HG02973 (cell line): ENCODE measurements around the gene CDK6.
"Not testable (repeated sequence)": the region's sequence is repeated elsewhere in the genome, so short reads cannot be mapped to it uniquely, and the experiment has no call there.

Source experiments
- ATAC-seq: cut with Tn5 transposase; IDR thresholded peaks from one replicate; pipeline ENCODE4 v1.9.1; 2021; ENCODE audit warnings: moderate library complexity; ENCODE audit not compliant: unreplicated experiment

Gene CDK6

DNA sequence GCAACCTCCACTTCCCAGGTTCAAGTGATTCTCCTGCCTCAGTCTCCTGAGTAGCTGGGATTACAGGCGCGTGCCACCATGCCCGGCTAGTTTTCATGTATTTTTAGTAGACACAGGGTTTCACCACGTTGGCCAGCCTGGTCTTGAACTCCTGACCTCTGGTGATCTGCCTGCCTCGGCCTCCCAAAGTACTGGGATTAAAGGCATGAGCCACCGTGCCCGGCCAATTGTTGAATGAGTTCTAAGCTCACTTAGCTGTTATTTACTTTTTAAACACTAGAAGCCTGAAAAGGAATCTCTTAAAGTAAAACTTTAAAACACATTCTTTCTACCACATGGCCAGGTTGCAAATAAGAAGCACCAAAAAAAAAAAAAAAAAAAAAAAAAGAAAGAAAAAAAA, 231.9 kb downstream of the CDK6 start:
- not testable (repeated sequence) for ATAC-seq

DNA sequence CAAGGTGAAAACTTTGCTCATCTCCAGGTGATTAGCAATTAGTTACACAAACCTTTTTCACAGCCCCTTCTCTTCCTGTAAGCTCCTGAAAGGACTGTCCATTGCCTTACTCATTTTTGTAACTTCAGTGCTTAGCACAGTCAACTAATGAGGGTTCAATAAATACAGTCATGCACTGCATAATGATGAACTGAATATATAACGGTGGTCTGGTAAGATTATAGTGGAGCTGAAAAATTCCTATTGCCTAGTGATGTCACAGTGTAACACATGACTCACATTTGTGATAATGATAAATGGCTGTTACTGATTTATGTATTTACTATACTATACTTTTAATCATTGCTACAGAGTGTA, 233.3 kb downstream of the CDK6 start:
- no peak for ATAC-seq

DNA sequence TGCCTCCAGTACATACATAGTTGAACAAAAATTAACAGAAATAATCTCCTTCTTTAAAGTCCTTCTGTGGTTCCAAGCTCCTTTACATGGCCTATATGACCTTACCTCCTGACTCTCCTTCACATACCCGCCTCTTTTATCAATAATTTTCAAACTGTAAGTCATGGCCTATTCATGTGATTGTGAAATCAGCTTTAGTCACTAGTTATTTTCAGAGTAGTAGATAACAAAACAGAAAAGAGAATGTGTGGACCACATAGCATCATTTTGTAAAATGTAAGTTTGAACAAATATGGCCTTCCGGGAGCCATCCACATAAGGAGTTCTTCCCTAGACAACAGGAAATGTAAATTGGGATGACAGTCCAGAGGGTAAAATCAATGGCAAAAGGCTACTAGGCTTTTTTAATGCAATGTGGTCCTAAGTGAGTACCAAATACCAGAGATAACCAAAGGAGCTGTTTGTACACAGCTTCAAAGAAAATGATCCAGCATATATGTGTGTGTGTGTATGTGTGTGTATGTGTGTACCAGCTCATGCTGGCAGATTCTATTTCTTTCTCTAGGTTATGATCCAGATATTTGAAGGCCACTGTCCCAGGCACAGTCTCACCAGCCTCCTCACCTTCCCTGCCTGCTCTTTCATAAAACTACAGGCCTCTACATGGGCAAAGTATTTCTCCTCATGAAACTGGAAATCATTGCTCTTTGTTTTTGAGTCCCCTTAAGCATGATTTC, 233.9 kb downstream of the CDK6 start:
- no peak for ATAC-seq

DNA sequence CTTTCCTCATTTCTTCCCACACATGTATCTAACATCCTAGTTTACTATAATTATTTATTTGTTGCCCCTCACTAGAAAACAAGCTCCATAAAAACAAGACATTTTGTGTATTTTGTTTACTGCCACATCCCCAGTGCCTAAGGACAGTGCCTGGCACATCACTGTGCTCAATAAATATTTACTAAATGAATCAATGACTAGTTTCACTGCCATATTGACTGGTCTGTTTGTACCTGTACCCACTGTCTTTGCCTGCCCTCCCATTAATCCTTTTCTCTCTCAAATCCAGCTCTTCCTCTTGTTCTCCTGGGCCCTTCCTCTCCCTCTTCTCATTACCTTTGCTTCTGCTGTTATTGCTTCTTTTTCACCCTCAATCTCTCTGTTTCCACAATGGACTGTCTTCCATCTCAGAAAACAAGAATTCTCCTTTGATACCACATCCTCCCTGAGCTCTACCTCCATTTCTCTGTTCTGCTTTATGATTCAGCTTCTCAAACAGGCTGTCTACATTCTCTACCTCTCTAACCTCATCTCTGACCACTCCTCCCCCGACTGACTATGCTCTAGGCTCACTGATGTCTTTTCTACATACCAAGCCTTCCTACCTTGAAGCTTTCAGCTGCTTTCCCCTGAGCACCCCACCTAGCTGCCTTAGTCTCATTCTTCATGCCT, 237.9 kb downstream of the CDK6 start:
- peak; percentile 87 for ATAC-seq

- ATAC-seq = no peak
Observed at GRCh38 chr7:92595281-92595680, 241.1 kb downstream of the CDK6 start.

DNA sequence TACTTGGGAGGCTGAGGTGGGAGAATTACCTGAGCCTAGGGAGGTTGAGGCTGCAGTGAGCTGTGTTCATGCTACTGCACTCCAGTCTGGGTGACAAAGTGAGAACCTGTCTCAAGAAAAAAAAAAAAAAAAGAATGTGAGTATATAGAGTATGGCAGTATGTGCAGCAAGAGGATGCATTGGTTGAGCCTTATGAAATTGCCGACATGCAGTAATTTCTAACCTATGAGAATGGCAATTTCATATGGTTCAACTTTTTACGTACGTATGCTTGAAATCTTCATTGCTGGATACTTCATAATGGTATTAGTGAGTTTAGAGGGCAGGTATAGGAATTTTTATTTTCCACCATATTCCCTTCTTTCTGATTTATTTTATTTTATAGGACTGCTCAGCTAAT, 241.6 kb downstream of the CDK6 start:
- no peak for ATAC-seq

DNA sequence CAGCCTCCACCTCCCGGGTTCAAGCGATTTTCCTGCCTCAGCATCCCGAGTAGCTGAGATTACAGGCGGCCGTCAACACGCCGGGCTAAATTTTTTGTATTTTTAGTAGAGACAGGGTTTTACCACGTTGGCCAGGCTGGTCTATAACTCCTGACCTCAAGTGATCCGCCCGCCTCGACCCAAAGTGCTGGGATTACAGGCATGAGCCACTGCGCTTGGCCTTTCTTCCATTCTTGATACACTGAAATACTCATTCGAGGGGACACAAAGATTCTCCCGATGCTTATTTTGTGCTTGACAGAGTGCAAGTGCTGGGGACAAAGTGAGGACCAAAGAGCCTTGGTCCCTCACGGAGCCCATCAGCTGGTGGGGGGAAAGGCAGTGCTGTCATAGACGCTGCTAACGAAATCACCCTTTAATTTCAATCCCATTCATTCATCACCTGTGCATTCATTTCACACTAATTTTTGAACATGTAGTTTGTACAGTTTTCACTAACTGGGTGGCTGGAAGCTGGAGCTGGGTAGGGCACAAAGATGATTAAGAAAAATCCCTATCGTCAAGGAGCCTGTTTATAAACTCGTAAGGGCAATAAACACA, 245.6 kb downstream of the CDK6 start:
- no peak for ATAC-seq

GRCh38 chr7:92589056-92589455, 247.3 kb downstream of the CDK6 start:
- no peak for ATAC-seq

DNA sequence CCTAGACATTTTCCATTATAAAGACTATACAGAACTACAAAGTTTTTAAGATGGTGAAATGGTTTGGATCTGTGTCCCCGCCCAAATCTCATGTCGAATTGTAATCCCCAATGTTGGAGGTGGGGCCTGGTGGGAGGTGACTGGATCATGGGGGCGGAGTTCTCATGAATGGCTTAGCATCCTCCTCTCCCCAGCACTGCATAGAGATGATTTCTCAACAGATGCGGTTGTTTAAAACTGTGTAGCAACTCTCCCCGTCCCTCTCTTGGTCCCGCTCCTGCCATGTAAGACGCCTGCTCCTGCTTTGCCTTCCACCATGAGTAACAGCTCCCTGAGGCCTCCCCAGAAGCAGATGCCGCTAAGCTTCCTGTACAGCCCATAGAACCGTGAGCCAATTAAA, 247.8 kb downstream of the CDK6 start:
- no peak for ATAC-seq

DNA sequence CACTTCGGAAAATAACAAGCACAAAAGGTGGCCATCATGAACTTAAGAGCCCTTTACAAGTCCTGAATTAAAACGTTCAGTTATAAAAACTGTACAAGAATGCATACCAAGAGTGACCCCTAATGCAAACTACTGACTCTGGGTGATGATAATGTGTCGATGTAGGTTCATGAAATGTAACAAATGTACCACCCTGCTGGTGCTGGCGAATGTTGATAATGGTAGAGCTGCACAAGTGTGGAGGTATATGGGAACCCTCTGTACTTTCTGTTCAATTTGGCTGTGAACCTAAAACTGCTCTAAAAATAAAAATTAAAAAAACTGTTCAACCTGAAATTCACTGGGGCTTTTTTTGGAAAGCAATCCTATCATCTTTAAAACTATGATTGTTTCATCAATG, 249.5 kb downstream of the CDK6 start:
- ATAC-seq = no peak

GRCh38 chr7:92586403-92586802, 250.0 kb downstream of the CDK6 start:
- no peak for ATAC-seq

DNA sequence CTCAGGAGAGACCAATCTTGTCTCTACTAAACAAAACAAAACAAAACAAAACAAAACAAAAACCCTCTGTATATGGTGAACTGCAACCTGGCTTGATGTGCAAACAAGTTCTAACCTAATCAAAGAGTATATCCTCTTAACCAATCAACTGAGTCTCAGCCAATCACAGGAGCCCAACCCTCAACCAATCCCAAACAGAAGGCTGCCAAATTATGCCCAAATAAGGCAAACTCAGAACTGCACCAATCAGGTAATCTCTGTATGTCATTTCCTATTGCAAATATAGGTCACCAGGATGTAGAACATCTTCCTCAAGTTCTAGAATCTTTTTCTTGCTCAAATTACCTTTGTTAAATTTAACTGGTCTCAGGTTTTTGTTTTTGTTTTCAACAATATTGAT, 251.4 kb downstream of the CDK6 start:
- no peak for ATAC-seq

DNA sequence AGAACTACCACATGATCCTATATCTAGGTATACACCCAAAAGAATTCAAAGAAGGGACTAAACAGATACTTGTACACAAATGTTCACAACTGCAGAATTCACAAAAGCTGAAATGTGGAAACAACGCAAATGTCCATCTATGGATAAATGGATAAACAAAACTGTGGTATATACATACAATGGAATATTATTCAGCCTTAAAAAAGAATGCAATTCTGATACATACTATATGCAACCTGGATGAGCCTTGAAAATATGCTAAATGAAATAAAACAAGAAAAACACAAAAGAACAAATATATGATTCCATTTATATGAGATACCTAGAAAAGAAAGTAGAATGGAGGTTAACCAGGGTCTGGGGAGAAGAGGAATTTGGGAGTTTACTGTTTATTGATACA, 253.4 kb downstream of the CDK6 start:
- ATAC-seq = no peak

DNA sequence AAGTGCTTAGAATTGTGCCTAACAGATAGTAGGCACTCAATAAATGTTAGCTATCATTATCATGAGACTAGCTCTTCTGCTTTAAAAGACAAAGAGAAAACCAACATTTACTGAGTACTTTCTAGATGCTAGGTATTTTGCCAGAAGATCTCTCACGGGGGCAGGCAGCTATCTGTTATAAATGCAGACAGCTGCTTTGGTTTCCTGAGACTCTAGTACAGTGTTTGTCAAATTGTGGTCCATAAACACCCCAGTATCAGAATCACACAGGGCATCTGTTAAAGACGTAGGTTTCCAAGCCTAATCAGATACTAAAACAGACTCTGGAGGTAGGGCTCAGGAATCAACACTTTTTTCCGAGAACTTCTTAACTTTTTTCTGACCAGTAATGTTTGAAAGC, 260.1 kb downstream of the CDK6 start:
- no peak for ATAC-seq

DNA sequence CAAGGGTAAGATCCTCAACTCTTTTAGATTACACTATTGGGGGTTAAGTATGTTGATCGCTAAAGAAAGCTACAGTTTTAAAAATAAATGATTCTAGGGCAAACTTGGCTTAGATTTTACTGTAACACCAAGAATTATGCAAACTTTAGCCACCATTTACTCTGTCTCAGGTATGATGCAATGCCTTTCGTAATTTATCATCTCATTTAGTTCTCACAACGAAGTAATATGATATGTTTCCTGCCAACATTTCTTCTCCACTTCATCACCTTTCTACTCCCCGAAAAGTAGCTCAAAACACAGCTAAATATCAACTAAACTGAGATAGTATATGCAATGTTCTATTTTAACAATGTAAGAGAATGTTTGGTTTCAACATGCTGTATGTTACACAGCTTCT, 267.2 kb downstream of the CDK6 start:
- ATAC-seq = no peak

- ATAC-seq = no peak
Observed at GRCh38 chr7:92567460-92567859, 268.9 kb downstream of the CDK6 start.

GRCh38 chr7:92563345-92563744, 273.0 kb downstream of the CDK6 start:
- ATAC-seq = no peak

- no peak for ATAC-seq
Observed at GRCh38 chr7:92560602-92561001, 275.8 kb downstream of the CDK6 start.

DNA sequence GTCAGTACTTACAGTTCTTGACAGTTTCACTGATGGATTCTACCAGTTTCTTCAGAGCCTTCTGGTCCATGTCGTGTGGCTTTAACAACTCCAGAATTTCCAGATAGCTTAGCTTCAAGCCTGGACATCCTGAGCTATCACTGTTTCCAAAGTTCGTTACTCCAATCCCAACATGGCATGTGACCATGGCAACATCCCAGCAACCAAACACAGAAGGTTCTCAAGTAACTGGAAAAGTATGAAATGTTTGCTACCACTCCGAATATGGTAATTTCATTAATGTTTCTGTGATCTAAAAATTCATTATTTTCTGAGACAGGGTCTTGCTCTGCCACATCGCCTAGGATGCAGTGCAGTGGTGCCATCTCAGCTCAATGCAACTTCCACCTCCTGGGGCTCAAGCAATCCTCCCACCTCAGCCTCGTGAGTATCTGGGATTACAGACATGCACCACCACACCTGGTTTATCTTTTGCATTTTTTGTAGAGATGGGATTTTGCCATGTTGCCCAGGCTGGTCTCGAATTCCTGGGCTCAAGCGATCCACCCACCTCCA, 278.5 kb downstream of the CDK6 start:
- no peak for ATAC-seq

GRCh38 chr7:92557249-92557648, 279.1 kb downstream of the CDK6 start:
- no peak for ATAC-seq
